Activated T-cell treated with anti-CD3 and anti-CD28 coated beads for 24 hours (primary cell): ENCODE results near the gene REXO1.
A peak's percentile ranks its signal among the peaks of the same experiment; 100 is the strongest.

Source experiments
- DNase-seq: peaks from one replicate; pipeline ENCODE4 v3.0.0-alpha.2; 2020; ENCODE audit warnings: low read depth

Gene REXO1

GRCh38 chr19:1860821-1861598 lies 12.7 kb upstream of the REXO1 start:
- DNase-seq: no peak

GRCh38 chr19:1860042-1860775 lies 11.9 kb upstream of the REXO1 start:
- DNase-seq: no peak

- no peak for DNase-seq
Observed at GRCh38 chr19:1859331-1859781, 11.1 kb upstream of the REXO1 start.

GRCh38 chr19:1858412-1859081 lies 10.3 kb upstream of the REXO1 start:
- no peak for DNase-seq

DNA sequence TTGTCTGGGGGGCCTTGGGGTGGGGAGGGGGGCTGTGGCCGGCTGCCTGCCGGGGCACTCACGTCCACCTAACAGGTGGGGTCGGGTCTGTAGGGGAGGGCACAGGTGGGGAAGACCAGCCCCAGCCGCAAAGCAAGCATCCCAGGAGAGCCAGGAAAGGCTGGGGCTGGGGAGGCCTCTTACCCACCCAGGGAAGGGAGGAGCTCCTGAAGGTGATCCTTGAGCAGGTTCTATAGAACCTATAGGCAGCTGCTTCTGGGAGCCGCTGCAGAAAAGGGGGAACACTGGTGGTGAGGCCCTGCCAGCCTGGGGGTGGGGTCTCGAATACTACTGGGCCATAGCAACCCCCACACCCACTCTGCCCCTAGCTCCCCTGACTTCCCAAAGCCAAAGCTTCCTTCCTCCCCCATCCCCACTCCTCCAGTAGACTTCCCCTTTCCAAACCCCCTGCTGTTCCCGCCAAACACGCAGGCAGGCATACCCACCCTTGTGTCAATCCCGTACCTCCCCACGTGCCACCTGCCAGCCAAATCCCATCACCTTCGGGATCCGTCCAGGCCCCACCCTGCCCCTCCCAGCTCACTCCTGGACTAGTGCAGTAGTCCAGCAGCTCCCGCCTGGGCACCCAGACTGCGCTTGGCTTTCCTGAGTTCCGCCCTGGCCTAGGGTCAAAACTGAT lies 9.5 kb upstream of the REXO1 start:
- no peak for DNase-seq

DNA sequence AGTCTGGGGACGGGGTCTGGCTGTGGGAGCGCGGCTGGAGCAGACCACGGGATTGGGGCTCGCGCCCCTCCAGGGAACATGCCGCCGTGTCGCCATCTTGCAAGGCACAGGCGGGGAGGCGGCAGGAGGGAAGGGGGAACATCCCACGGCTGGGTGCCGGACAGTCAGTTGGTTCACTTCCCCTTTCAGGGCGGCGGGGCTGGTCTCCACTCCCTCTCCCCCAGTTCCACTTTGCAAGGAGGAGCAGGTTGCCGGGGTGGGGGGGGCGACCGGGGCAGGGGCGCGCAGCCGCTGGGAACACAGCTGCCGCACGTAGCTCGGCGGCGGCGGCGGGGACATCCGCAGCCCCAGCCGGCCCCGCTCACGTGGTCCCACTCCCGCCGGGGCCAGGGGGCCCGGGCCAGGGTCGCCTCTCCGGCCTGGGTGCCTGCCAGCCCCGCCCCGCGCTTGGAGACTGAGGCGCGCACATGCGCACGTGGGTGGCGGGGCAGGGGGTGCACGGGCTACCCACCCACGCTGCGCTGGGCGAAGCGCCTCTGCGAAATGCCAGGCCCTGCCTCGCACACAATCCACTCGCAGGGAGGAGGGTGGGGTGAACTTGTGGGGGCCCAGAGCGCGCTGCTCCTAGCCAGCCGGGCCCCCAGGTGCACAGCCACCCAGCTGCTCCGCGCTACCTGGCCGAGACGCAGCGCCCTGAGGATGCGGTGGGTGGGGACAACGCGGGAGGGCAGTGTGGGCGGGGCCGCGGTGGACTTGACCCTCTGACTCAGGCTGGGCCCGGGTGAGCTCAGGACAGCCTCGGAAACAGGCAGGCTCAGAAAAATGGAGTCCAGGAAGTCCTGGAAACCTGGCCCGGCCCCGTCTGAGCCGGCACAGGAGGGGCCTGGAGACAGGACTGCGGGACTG lies 8.7 kb upstream of the REXO1 start:
- DNase-seq: no peak

- DNase-seq: no peak
Observed at GRCh38 chr19:1856345-1856697, 8.0 kb upstream of the REXO1 start.

- DNase-seq: no peak
Observed at GRCh38 chr19:1855828-1856255, 7.6 kb upstream of the REXO1 start.

GRCh38 chr19:1855040-1855827 lies 7.0 kb upstream of the REXO1 start:
- DNase-seq: peak; percentile 70

- no peak for DNase-seq
Observed at GRCh38 chr19:1854542-1855039, 6.3 kb upstream of the REXO1 start.

DNA sequence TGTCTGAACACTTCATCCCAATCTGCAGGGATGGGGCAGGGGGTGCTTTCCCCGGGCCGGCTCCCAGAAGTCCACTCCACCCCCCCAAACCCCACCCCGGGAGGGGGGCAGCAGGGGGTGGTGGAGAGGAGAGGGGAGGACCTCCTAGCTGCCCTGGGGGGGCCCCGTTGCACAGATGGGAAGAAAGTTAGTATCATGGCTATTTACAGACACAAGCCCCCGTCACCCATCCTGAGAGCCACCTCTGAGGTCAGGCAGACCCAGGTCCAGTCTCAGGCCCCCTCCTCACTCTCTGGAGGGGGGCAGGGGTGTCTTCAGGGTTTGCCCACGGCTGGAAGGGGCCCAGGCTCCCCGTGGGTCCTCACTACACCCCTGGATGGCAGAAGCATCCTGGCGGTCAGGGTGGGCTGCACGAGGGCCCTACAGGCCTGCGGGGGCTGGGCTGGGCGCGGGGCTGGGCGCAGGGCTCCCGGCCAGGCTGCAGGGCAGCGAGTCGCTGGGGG lies 5.8 kb upstream of the REXO1 start:
- DNase-seq: no peak

GRCh38 chr19:1853295-1854038 lies 5.2 kb upstream of the REXO1 start:
- DNase-seq: peak; percentile 71

- no peak for DNase-seq
Observed at GRCh38 chr19:1852581-1853128, 4.4 kb upstream of the REXO1 start.

- DNase-seq: no peak
Observed at GRCh38 chr19:1851654-1852580, 3.6 kb upstream of the REXO1 start.

GRCh38 chr19:1850809-1851653 lies 2.7 kb upstream of the REXO1 start:
- DNase-seq: no peak

DNA sequence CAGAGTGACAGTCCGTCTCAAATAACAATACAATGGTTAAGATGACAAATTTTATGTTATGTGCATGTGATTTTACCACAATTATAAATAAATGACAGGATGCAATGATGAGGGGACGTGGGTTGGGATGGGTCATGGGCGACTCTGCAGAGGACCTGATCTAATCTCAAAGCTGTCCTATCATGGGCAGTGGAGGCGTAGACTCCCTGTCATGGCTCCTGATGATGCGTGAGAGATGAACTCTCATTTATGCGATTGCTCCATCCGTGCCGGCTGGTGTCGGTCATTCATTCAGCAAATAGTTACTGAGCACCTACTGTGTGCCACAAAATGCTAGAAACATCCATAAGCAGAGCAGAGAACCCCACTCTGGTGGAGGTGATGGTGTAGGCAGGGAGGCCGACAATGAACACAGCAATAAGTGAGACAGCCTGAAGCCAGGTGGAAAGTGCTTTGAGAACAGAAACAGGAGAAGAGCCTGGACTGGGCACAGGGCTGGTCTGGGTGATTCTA lies 1.7 kb upstream of the REXO1 start:
- DNase-seq: no peak

- no peak for DNase-seq
Observed at GRCh38 chr19:1849132-1849474, 820 bp upstream of the REXO1 start.
